SU-DHL-6 (cell line): ENCODE results near the gene C12orf60.
A peak's percentile ranks its signal among the peaks of the same experiment; 100 is the strongest.

Experiments
- H2AFZ ChIP-seq: fragments of 200-600 bp; sonication (generic); 2 replicates; pipeline ENCODE4 v1.6.1; 2014; ENCODE audit warnings: low read depth, mild to moderate bottlenecking, moderate library complexity, mixed read lengths, antibody characterized with exemption, low read length; ENCODE audit not compliant: severe bottlenecking
- H3F3A ChIP-seq: fragments of 200-600 bp; shearing (Covaris generic); 2 replicates; pipeline ENCODE4 v1.6.0; 2016; ENCODE audit warnings: antibody characterized with exemption, mild to moderate bottlenecking; ENCODE audit not compliant: insufficient read depth
- H3K27ac ChIP-seq: fragments of 200-600 bp; sonication (generic); 2 replicates; pipeline ENCODE4 v1.5.1; 2016; ENCODE audit warnings: low read depth, mild to moderate bottlenecking, low read length, moderate library complexity, mixed read lengths
- H3K27me3 ChIP-seq: fragments of 200-600 bp; sonication (generic), shearing (Covaris generic); 2 replicates; pipeline ENCODE4 v1.6.0; 2014; ENCODE audit warnings: mild to moderate bottlenecking, low read length
- H3K36me3 ChIP-seq: fragments of 200-600 bp; sonication (generic); 2 replicates; pipeline ENCODE4 v1.6.1; 2014; ENCODE audit warnings: mild to moderate bottlenecking, low read length, mixed read lengths
- H3K4me2 ChIP-seq: fragments of 300-600, 200-600 bp; shearing (Covaris generic), sonication (generic); 2 replicates; pipeline ENCODE4 v1.6.0; 2014; ENCODE audit warnings: low read length, low read depth, mild to moderate bottlenecking; ENCODE audit not compliant: poor library complexity, severe bottlenecking
- H3K4me3 ChIP-seq: fragments of 200-600 bp; sonication (generic); 2 replicates; pipeline ENCODE4 v1.5.1; 2014; ENCODE audit warnings: antibody characterized with exemption, low read length, mild to moderate bottlenecking, mixed read lengths; ENCODE audit not compliant: insufficient read depth, poor library complexity, severe bottlenecking
- H3K79me2 ChIP-seq: fragments of 200-600 bp; sonication (generic); 2 replicates; pipeline ENCODE4 v1.6.1; 2014; ENCODE audit warnings: mild to moderate bottlenecking, low read length, moderate library complexity; ENCODE audit not compliant: insufficient read depth
- H3K9ac ChIP-seq: fragments of 200-600 bp; sonication (generic); 2 replicates; pipeline ENCODE4 v1.7.0; 2014; ENCODE audit warnings: mild to moderate bottlenecking, low read length
- H3K9me2 ChIP-seq: fragments of 200-600 bp; sonication (generic); replicated peaks from 2 replicates; pipeline ENCODE4 v1.6.1; 2014; ENCODE audit warnings: low read length; ENCODE audit not compliant: insufficient read depth
- H3K9me3 ChIP-seq: fragments of 200-600 bp; sonication (generic); 2 replicates; pipeline ENCODE4 v1.6.1; 2014; ENCODE audit warnings: low read length, mixed read lengths; ENCODE audit not compliant: insufficient read depth
- H4K20me1 ChIP-seq: fragments of 200-600 bp; sonication (generic); 2 replicates; pipeline ENCODE4 v1.6.1; 2014; ENCODE audit warnings: low read depth, mild to moderate bottlenecking, antibody characterized with exemption, low read length, moderate library complexity, mixed read lengths
- CTCF ChIP-seq: fragments of 200-600 bp; sonication (generic); IDR thresholded peaks from one replicate; pipeline ENCODE4 v1.5.1; 2017; ENCODE audit warnings: antibody characterized with exemption, mild to moderate bottlenecking, low read length, moderate library complexity; ENCODE audit not compliant: insufficient read depth, poor library complexity, severe bottlenecking
- EZH2phosphoT487 ChIP-seq: fragments of 200-600 bp; sonication (generic), shearing (Covaris generic); conservative IDR thresholded peaks from 2 replicates; pipeline ENCODE4 v1.6.1; 2018; ENCODE audit warnings: mild to moderate bottlenecking, antibody characterized with exemption, low read length, moderate library complexity, mixed read lengths

C12orf60 gene

GRCh38 chr12:14844401-14844800, 40.9 kb downstream of the C12orf60 start:
- Histone ChIP-seq H3K9ac (no peak overlapping the region), H4K20me1 (no peaks in the 10 kb centered on the region), H3F3A (no peaks in the 10 kb centered on the region), H3K79me2 (no peaks in the 10 kb centered on the region), H3K27me3 (no peaks in the 10 kb centered on the region), H3K4me3 (no peak overlapping the region), H3K9me3 (no peaks in the 10 kb centered on the region), H2AFZ (no peak overlapping the region), H3K4me2 (no peak overlapping the region), H3K36me3 (no peaks in the 10 kb centered on the region), H3K27ac (no peak overlapping the region), H3K9me2 (no peaks in the 10 kb centered on the region)
- TF ChIP-seq CTCF (no peak), EZH2phosphoT487 (no peak)

GRCh38 chr12:14845350-14845750, 41.9 kb downstream of the C12orf60 start:
- Histone ChIP-seq H4K20me1 (no peaks in the 10 kb centered on the region), H3K9ac (no peak overlapping the region), H3F3A (no peaks in the 10 kb centered on the region), H3K4me3 (no peak overlapping the region), H3K27me3 (no peaks in the 10 kb centered on the region), H3K9me3 (no peaks in the 10 kb centered on the region), H3K27ac (no peak overlapping the region), H3K4me2 (no peak overlapping the region), H3K9me2 (no peaks in the 10 kb centered on the region), H3K36me3 (no peaks in the 10 kb centered on the region), H3K79me2 (no peaks in the 10 kb centered on the region), H2AFZ (no peak overlapping the region)
- TF ChIP-seq EZH2phosphoT487: no peak
- peak; percentile 96 for TF ChIP-seq CTCF

- no peak for TF ChIP-seq EZH2phosphoT487
- no peak for TF ChIP-seq CTCF
- H3K9me3 ChIP-seq: no peaks in the 10 kb centered on the region
- H3K36me3 ChIP-seq: no peaks in the 10 kb centered on the region
- H3K27me3 ChIP-seq: no peaks in the 10 kb centered on the region
- H4K20me1 ChIP-seq: no peaks in the 10 kb centered on the region
- H3K9ac ChIP-seq: no peak overlapping the region
- no peak overlapping the region for H3K4me3 ChIP-seq
- H3K9me2 ChIP-seq: no peaks in the 10 kb centered on the region
- H3K4me2 ChIP-seq: no peak overlapping the region
- H2AFZ ChIP-seq: no peak overlapping the region
- no peak overlapping the region for H3K27ac ChIP-seq
- no peaks in the 10 kb centered on the region for H3F3A ChIP-seq
- H3K79me2 ChIP-seq: no peaks in the 10 kb centered on the region
Measured at GRCh38 chr12:14846042-14846587, 42.6 kb downstream of the C12orf60 start.
